K562 (cell line): ENCODE data around the gene DCST1. TPM values are rescaled to one million over a fixed set of nuclear protein-coding genes. Genes with fewer than 3 reads are reported as not detected.

Experiments used
- BRF1 ChIP-seq: IDR thresholded peaks from 3 replicates; pipeline ENCODE4 v1.6.1; 2011; ENCODE audit warnings: borderline replicate concordance, mild to moderate bottlenecking; ENCODE audit not compliant: insufficient read length; ENCODE audit errors: extremely low read depth
- CHAMP1 ChIP-seq: fragments of 450-650 bp; IDR thresholded peaks from 2 replicates; pipeline ENCODE4 v1.6.1; 2016; ENCODE audit warnings: mild to moderate bottlenecking
- EHMT2 ChIP-seq: fragments of 450-650 bp; IDR thresholded peaks from 2 replicates; pipeline ENCODE4 v1.6.1; 2018; ENCODE audit warnings: antibody characterized with exemption
- GTF3C2 ChIP-seq: IDR thresholded peaks from 3 replicates; pipeline ENCODE4 v1.6.1; 2011; ENCODE audit warnings: borderline replicate concordance, mild to moderate bottlenecking, moderate library complexity; ENCODE audit not compliant: insufficient read length; ENCODE audit errors: extremely low read depth
- HLTF ChIP-seq: fragments of 450-650 bp; IDR thresholded peaks from 2 replicates; pipeline ENCODE4 v1.6.1; 2016
- HMG20B ChIP-seq: fragments of 250-450 bp; sonication (Bioruptor Pico); IDR thresholded peaks from 2 replicates; pipeline ENCODE4 v1.5.0; 2021; ENCODE audit warnings: mild to moderate bottlenecking
- IFI16 ChIP-seq: fragments of 250-450 bp; sonication (Bioruptor Pico); IDR thresholded peaks from 2 replicates; pipeline ENCODE4 v2.1.2; 2022; ENCODE audit warnings: mild to moderate bottlenecking, inconsistent platforms
- KLF10 ChIP-seq: fragments of 250-450 bp; sonication (Bioruptor Pico); IDR thresholded peaks from 2 replicates; pipeline ENCODE4 v1.6.1; 2021; ENCODE audit warnings: matching md5 sums
- NELFE ChIP-seq: IDR thresholded peaks from 2 replicates; pipeline ENCODE4 v1.6.1; 2011; ENCODE audit warnings: mild to moderate bottlenecking; ENCODE audit not compliant: insufficient read depth, insufficient read length
- SAFB ChIP-seq: fragments of 200-400 bp; formaldehyde crosslinking; IDR thresholded peaks from 2 replicates; pipeline ENCODE4 v1.6.1; 2017; ENCODE audit warnings: low read depth, low read length, borderline replicate concordance
- SNIP1 ChIP-seq: fragments of 450-650 bp; IDR thresholded peaks from 2 replicates; pipeline ENCODE4 v1.7.1; 2017; ENCODE audit warnings: low read depth, mild to moderate bottlenecking
- ZBTB7A ChIP-seq: IDR thresholded peaks from 2 replicates; pipeline ENCODE4 v1.6.1; 2011; ENCODE audit warnings: low read depth, mild to moderate bottlenecking, low read length, moderate library complexity, borderline replicate concordance; ENCODE audit not compliant: control insufficient read depth
- ZFP30 ChIP-seq: fragments of 250-450 bp; sonication (Bioruptor Pico); IDR thresholded peaks from 2 replicates; pipeline ENCODE4 v1.8.0; 2022; ENCODE audit warnings: moderate library complexity, mild to moderate bottlenecking, inconsistent platforms, borderline replicate concordance
- ZFX ChIP-seq: sonication (generic); formaldehyde crosslinking; IDR thresholded peaks from 2 replicates; pipeline ENCODE4 v1.8.0; 2022; ENCODE audit warnings: mild to moderate bottlenecking, missing genetic modification reagents, moderate library complexity
- ZKSCAN8 ChIP-seq: fragments of 200-800 bp; sonication (Bioruptor generic); IDR thresholded peaks from 2 replicates; pipeline ENCODE4 v1.6.1; 2016; ENCODE audit warnings: missing genetic modification characterization, missing compliant biosample characterization
- polyA plus RNA-seq, 8 experiments: library from polyadenylated mRNA; depleted of rRNA in 4 of 8; stranded (reverse) in 5 of 8; unstranded in 3 of 8; fragments of >200 nt; fragmentation: Nextera tagmentation in 2 of 8; fragmentation: Illumina TruSeq in 1 of 8; extraction: Ambion mirVana in 2 of 8; extraction: Trizol in 1 of 8; gene quantifications; 2 replicates each; pipeline versions ENCODE4 v1.2.1 to v1.2.3, GENCODE V29; 2011 to 2014; ENCODE audit warnings: inconsistent platforms in 1 of 8, missing spikeins in 1 of 8
- total RNA-seq, 7 experiments: library from RNA; depleted of rRNA in 6 of 7; stranded (reverse); fragments of >200 nt in 6 of 7; fragmentation: Illumina TruSeq in 2 of 7; extraction: Trizol in 2 of 7; gene quantifications; 2 replicates each; pipeline versions ENCODE4 v1.2.1 to v1.2.3, GENCODE V29; 2011 to 2021; ENCODE audit warnings: low replicate concordance in 1 of 7
- TF ChIP-seq, protein P1 (sequence below): fragments of 450-650 bp; IDR thresholded peaks from 2 replicates; pipeline ENCODE4 v1.6.1; 2017; ENCODE audit warnings: antibody characterized with exemption, mild to moderate bottlenecking
- TF ChIP-seq, protein P2 (sequence below): fragments of 450-650 bp; formaldehyde crosslinking; IDR thresholded peaks from 2 replicates; pipeline ENCODE4 v1.4.0; 2020; ENCODE audit warnings: mild to moderate bottlenecking, mixed read lengths

The DCST1 gene
- total and polyA plus RNA-seq, 9 of the 15 experiments (the other 6 are each of a cell fraction or from before 2014, with no cell fraction given): not detected

GRCh38 chr1:155000726-155001424, 32.7 kb upstream of the DCST1 start (continued):
- no peak for TF ChIP-seq CHAMP1
- TF ChIP-seq KLF10 (CRISPR knock-in tag): no peak
- no peak for TF ChIP-seq ZKSCAN8 (CRISPR knock-in tag)
- peak; percentile 82; the same call in 1 of the 2 replicates for TF ChIP-seq SAFB
- TF ChIP-seq ZFP30 (CRISPR knock-in tag): no peak
- no peak for TF ChIP-seq BRF1
- TF ChIP-seq IFI16: no peak
- TF ChIP-seq SNIP1: no peak
- TF ChIP-seq ZBTB7A: peak; percentile 95
- peak; percentile 73; the same call in 1 of the 2 replicates for TF ChIP-seq HLTF
- TF ChIP-seq, protein P1, sequence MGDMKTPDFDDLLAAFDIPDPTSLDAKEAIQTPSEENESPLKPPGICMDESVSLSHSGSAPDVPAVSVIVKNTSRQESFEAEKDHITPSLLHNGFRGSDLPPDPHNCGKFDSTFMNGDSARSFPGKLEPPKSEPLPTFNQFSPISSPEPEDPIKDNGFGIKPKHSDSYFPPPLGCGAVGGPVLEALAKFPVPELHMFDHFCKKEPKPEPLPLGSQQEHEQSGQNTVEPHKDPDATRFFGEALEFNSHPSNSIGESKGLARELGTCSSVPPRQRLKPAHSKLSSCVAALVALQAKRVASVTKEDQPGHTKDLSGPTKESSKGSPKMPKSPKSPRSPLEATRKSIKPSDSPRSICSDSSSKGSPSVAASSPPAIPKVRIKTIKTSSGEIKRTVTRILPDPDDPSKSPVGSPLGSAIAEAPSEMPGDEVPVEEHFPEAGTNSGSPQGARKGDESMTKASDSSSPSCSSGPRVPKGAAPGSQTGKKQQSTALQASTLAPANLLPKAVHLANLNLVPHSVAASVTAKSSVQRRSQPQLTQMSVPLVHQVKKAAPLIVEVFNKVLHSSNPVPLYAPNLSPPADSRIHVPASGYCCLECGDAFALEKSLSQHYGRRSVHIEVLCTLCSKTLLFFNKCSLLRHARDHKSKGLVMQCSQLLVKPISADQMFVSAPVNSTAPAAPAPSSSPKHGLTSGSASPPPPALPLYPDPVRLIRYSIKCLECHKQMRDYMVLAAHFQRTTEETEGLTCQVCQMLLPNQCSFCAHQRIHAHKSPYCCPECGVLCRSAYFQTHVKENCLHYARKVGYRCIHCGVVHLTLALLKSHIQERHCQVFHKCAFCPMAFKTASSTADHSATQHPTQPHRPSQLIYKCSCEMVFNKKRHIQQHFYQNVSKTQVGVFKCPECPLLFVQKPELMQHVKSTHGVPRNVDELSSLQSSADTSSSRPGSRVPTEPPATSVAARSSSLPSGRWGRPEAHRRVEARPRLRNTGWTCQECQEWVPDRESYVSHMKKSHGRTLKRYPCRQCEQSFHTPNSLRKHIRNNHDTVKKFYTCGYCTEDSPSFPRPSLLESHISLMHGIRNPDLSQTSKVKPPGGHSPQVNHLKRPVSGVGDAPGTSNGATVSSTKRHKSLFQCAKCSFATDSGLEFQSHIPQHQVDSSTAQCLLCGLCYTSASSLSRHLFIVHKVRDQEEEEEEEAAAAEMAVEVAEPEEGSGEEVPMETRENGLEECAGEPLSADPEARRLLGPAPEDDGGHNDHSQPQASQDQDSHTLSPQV: peak; percentile 83
- TF ChIP-seq GTF3C2: no peak
- no peak for TF ChIP-seq HMG20B (CRISPR knock-in tag)
- TF ChIP-seq ZFX (CRISPR knock-in tag): peak; percentile 47
- no peak for TF ChIP-seq NELFE
- TF ChIP-seq, protein P2, sequence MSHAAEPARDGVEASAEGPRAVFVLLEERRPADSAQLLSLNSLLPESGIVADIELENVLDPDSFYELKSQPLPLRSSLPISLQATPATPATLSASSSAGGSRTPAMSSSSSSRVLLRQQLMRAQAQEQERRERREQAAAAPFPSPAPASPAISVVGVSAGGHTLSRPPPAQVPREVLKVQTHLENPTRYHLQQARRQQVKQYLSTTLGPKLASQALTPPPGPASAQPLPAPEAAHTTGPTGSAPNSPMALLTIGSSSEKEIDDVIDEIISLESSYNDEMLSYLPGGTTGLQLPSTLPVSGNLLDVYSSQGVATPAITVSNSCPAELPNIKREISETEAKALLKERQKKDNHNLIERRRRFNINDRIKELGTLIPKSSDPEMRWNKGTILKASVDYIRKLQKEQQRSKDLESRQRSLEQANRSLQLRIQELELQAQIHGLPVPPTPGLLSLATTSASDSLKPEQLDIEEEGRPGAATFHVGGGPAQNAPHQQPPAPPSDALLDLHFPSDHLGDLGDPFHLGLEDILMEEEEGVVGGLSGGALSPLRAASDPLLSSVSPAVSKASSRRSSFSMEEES (CRISPR knock-in tag): no peak
- TF ChIP-seq EHMT2: no peak
